Adipose tissue (tissue), 3 donors: ENCODE results near the gene MRLN. TPM values are rescaled to one million over a fixed set of nuclear protein-coding genes. Genes with fewer than 3 reads are reported as not detected.
"Not testable (repeated sequence)": the region's sequence is repeated elsewhere in the genome, so short reads cannot be mapped to it uniquely, and the experiment has no call there.

ENCODE experiments used
- H3K27ac ChIP-seq: one replicate; pipeline ENCODE4 v1.5.1; 2013; ENCODE audit warnings: low read depth, low read length
- WGBS, 3 donors: extraction: QIAGEN DNeasy Blood & Tissue Kit; methylation state at CpG; one replicate each; pipeline ENCODE4 v1.1.7; 2013; 5-methylcytosine and 5-hydroxymethylcytosine counted together
- polyA plus RNA-seq, 3 donors: library from polyadenylated mRNA; stranded (reverse); fragments of 200-250 nt; gene quantifications; one replicate each; pipeline ENCODE4 v1.2.3, GENCODE V29; 2013
- donor health status: healthy with polysubstance abuse.
- donor health status: Bipolar disorder and iron deficiency.
- donor health status: healthy.

The MRLN gene
- polyA plus RNA-seq, 3 donors = 2.3 TPM; not detected in 2

GRCh38 chr10:59752278-59752940 lies 846 bp downstream of the MRLN start:
- 64 to 70% (median 68%) methylated on average over 2 of the region's 2 CpGs for WGBS, 3 donors
- H3K27ac ChIP-seq = no peak overlapping the region

DNA sequence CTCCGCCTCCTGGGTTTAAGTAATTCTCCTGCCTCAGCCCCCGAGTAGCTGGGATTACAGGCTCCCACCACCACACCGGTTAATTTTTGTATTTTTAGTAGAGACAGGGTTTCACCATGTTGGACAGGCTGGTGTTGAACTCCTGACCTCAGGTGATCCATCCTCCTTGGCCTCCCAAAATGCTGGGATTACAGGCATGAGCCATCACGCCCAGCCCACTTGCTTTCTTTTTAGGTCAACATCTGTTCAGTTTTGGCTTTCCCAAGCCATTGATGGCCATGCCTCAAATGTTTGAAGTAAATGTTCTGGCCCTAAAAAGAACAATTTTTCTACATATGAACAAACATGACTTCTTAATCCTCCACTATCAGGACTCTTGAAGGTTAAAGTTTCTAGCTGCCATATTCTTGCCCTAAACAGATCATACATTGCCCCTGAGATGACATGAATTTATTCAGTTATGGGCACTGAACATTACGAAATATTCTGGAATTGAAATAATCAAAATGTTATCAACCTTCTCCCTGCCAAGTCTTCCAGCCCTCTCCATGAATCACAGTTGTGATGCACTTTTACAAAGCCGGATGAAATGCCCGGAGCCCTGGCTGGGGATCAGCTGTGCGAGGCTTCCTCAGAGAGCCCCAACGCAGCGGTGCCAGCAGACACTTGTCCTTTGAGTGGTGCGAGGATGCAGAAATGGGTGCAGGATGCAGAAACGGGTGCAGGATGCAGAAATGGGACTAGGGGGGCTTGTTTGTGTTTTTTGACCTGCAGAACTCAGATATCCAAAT lies 2.9 kb downstream of the MRLN start:
- no peak overlapping the region for H3K27ac ChIP-seq
- WGBS, 3 donors = 74 to 79% (median 78%) methylated on average over 12 of the region's 12 CpGs

- WGBS, 3 donors = 31 to 76% (median 73%) methylated on average over 1 of the region's 1 CpG
Measured at GRCh38 chr10:59748834-59749233, 4.4 kb downstream of the MRLN start.

DNA sequence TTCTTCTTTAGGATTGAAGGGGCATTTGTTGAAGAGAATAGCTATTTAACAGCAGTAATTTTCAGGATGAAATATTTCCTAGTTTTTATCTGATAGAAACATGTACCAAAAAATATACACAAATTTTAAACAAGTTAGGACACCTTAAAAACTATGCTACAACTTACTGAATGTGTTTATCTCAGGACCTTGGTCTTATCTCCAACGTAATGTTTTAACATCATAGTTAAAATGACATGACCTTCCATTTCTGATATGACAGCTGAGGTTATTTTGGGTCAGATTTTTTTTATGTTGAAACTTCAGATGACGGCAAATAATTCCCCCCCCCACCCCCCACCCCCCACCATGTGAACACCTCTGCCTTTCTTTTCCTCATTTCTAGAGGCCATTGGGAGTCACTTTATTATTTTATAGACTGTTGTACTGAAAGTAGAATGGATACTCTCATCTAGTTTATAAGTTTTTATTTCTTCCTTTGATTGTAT lies 8.0 kb downstream of the MRLN start:
- H3K27ac ChIP-seq = no peak overlapping the region
- WGBS, 3 donors = 34 to 84% (median 83%) methylated on average over 2 of the region's 2 CpGs

More at GRCh38 chr10:59748834-59749233, 4.4 kb downstream of the MRLN start:
- no peak overlapping the region for H3K27ac ChIP-seq

DNA sequence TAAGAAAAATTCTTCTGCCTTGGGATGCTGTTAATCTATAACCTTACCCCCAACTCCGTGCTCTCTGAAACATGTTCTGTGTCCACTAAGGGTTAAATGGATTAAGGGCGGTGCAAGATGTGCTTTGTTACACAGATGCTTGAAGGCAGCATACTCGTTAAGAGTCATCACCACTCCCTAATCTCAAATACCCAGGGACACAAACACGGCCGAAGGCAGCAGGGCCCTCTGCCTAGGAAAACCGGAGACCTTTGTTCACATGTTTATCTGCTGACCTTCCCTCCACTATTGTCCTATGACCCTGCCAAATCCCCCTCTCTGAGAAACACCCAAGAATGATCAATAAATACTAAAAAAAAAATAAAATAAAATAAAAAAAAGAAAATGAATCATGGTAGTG lies 8.5 kb downstream of the MRLN start:
- 28 to 73% (median 63%) methylated on average over 6 of the region's 6 CpGs for WGBS, 3 donors
- not testable (repeated sequence) for H3K27ac ChIP-seq

GRCh38 chr10:59744156-59744555 lies 9.1 kb downstream of the MRLN start:
- WGBS, 3 donors = 93 to 97% (median 93%) methylated on average over 25 to 32 of the region's 32 CpGs
- not testable (repeated sequence) for H3K27ac ChIP-seq

DNA sequence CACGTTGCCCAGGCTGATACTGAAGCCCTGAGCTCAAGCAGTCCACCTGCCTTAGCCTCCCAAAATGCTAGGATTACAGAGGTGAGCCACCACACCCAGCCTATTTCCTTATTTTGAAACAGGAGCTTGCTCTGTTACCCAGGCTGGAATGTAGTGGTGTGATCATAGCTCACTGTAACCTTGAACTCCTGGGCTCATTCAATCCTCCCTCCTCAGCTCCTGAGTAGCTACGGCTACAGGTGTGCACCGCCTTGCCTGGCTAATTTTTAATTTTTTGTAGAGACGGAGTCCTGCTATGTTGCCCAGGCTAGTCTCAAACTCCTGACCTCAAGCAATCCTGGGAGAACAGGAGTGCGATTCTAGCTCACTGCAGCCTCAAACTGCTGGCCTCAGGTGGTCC lies 11.7 kb downstream of the MRLN start:
- H3K27ac ChIP-seq = no peak overlapping the region
- WGBS, 3 donors = 85 to 91% (median 87%) methylated on average over 5 of the region's 5 CpGs

GRCh38 chr10:59741048-59741447 lies 12.2 kb downstream of the MRLN start:
- H3K27ac ChIP-seq = no peak overlapping the region

- WGBS, 3 donors = 90 to 96% (median 91%) methylated on average over 1 of the region's 1 CpG
- no peak overlapping the region for H3K27ac ChIP-seq
Measured at GRCh38 chr10:59736749-59737148, 16.5 kb downstream of the MRLN start.

GRCh38 chr10:59735296-59735695 lies 18.0 kb downstream of the MRLN start:
- WGBS, 3 donors = 50 to 64% (median 60%) methylated on average over 1 of the region's 1 CpG
- no peak overlapping the region for H3K27ac ChIP-seq

DNA sequence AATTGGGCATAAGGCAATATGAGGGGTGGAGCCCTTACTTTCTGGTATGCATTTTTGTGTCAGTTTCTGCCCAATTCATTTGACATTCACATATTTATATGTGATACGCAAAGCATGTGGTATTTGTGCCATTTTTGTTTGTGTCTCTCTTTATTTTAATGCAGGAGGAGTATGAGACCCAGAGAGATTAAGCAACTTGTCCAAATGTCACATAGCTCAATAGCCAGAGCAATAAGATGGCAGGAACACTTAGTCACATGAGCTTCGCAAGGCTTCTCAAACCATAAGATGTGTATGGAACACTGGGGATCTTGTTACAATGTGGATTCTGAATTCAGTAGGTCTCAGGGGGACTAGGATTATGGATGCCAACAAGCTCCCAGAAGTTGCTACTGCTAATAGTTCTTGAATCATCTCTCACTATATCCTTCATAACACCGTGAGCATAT lies 19.2 kb downstream of the MRLN start:
- 75 to 98% (median 91%) methylated on average over 3 of the region's 3 CpGs for WGBS, 3 donors

DNA sequence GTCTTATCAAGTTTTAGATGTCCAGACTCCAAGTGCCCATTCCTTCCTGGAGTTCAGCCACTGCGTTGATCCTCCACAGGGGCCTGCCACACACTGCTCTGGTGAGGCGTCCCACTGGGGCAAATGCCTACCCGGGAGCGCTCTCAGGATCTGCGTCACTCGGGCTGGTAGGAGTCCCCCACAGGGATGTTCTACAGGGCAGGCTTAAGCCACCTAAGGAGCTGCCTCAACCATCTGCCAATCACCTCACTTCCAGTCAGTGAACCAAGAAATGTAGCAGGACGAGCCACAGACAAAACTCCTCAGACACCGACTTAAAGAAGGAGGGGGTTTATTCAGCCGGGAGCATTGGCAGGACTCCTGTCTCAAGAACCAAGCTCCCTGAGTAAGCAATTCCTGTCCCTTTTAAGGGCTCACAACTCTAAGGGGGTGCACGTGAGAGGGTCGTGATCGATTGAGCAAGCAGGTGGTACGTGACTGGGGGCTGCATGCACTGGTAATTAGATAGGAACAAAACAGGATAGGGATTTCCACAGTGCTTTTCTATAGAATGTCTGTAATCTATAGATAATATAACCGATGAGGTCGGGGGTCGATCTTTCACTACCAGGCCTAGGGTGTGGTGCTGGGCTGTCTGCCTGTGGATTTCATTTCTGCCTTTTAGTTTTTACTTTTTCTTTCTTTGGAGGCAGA lies 19.8 kb downstream of the MRLN start:
- WGBS, 3 donors = 95 to 96% (median 96%) methylated on average over 16 of the region's 16 CpGs
- not testable (repeated sequence) for H3K27ac ChIP-seq

More for the DNA sequence above, 19.2 kb downstream of the MRLN start:
- H3K27ac ChIP-seq = no peak overlapping the region

- WGBS, 3 donors = 85 to 97% (median 96%) methylated on average over 4 of the region's 4 CpGs
Measured at GRCh38 chr10:59732849-59733248, 20.4 kb downstream of the MRLN start.

GRCh38 chr10:59729167-59729566 lies 24.1 kb downstream of the MRLN start:
- H3K27ac ChIP-seq = not testable (repeated sequence)
- WGBS, 3 donors = 85 to 88% (median 88%) methylated on average over 4 of the region's 4 CpGs

More at GRCh38 chr10:59732849-59733248, 20.4 kb downstream of the MRLN start:
- H3K27ac ChIP-seq = not testable (repeated sequence)

GRCh38 chr10:59724098-59724938 lies 28.9 kb downstream of the MRLN start:
- H3K27ac ChIP-seq = no peak overlapping the region
- whole genome bisulfite sequencing, 3 donors = 77 to 89% (median 87%) methylated on average over 3 of the region's 3 CpGs

DNA sequence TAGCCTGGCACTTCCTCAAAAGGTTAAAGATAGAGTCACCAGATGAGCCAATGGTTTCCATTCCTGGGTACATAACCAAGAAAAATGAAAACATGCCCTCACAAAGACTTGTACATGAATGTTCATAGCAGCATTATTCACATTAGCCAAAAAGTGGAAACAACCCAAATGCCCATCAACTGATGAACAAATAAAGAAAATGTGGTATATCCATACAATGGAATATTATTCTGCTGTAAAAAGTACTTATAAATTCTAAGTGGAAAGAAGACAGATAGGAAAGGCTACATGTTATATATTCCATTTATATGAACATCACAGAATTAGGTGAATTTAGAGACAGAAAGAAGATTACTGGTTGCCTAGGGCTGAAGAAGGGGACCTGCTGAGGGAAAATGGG lies 32.9 kb downstream of the MRLN start:
- H3K27ac ChIP-seq = no peak overlapping the region

GRCh38 chr10:59719374-59719773 lies 33.9 kb downstream of the MRLN start:
- no peak overlapping the region for H3K27ac ChIP-seq
- WGBS, 3 donors = 60 to 75% (median 72%) methylated on average over 2 of the region's 2 CpGs

DNA sequence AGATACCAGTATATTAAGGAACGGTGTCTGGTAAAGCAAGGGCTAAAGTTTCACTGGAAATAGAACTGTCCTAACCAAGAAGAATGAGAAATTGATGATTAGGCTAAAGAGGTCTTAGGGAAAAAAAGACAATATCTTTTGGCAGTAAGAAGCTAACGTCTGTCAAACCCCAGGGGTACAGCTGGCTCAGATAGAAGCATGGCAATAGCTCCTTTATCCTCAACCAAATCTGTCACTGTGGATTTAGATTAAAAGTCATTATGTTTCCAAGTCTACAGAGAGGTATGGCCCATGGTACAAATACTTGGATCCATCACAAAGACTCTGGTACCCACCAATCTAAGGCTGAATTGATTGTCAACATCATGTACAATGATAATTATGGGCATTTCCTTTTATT lies 35.0 kb downstream of the MRLN start:
- whole genome bisulfite sequencing, 3 donors = 76 to 86% (median 83%) methylated on average over 2 of the region's 2 CpGs

More for the DNA sequence above, 35.0 kb downstream of the MRLN start:
- H3K27ac ChIP-seq = no peak overlapping the region
